Lung microvascular endothelial cell (primary cell): ENCODE measurements around the gene LMOD1. TPM values are rescaled to one million over a fixed set of nuclear protein-coding genes. Genes with fewer than 3 reads are reported as not detected.
"Not testable (repeated sequence)": the region's sequence is repeated elsewhere in the genome, so short reads cannot be mapped to it uniquely, and the experiment has no call there.

Source experiments
- DNase-seq, 2 donors: peaks; one replicate each; pipeline versions ENCODE4 v3.0.0 to v3.0.0-alpha.2; 2010; ENCODE audit warnings: low read depth in 2 of 2
- total RNA-seq: library from RNA; depleted of rRNA; stranded (reverse); fragments of >200 nt; gene quantifications from 2 replicates; pipeline ENCODE4 v1.2.1, GENCODE V29; 2014

LMOD1 gene
- total RNA-seq, 1 donor from 2014 or later, result not detected

DNA sequence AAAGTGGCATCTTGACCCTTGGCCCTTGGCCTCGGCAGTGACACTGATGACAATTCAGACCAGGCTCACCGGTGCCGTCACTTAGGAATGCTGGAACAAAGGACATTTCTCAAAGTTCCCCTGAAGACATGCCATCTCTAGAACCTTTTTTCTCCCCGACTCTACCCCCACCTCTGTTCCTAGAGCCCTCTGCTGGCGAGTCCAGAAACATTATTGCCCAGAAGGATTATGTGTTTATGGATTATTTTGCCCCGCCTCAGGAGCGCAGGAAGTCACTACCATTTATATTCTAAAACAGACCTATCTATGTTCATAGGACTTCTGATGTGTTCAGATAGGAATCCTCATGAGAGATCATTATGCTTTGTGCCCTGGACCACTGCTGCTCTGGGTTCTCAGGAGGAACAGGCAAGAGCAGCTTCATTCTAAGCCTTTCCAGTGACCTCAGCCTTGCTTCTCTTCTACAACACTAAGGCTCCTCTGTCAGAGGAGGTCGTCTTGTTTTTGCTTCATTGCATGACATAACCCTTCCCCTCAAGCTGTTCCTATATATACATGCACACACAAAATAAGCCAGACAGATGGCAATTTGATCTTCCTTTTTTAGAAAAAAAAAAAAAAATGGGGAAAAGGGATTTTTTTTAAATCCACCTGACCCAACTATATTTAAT lies 70.1 kb downstream of the LMOD1 start:
- DNase-seq, result peak; percentile 43 to 54

DNA sequence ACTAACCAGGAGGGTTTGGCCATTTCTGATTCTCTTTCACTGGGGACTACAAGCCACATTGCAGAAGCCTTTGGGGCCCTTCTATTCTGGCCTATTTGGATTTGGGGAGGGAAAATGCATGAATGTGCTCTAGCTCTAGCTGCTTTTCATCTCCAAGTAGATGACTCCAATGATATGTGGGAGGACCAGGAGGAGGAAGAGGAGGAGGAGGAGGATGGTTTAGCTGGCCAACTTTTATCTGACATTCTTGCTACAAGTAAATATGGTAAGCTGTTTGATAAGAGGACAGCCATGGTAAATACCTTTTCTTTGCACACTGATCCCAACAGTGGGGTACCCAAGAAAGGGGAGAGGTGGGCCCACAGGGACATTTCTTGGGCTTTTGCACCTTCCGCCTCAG lies 71.7 kb downstream of the LMOD1 start:
- DNase-seq, result no peak

GRCh38 chr1:201870397-201870796 lies 76.0 kb downstream of the LMOD1 start:
- DNase-seq, result no peak

DNA sequence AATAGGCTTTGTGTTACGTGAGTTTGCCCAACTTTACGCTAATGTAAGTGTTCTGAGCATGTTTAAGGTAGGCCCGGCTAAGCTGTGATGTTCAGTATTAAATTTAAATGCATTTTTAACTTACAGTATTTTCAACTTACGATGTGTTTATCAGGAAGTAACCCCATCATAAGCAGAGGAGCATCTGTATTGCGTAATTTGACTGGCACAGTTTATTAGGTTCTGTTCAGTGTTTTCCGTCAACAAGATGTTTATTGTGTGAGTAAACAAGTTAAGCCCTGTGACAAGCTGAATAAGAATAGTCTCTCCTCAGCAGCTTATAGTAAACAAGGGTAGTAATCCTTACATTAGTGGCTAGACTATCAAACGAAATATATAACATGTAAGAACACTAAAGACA lies 84.9 kb downstream of the LMOD1 start:
- no peak for DNase-seq

DNA sequence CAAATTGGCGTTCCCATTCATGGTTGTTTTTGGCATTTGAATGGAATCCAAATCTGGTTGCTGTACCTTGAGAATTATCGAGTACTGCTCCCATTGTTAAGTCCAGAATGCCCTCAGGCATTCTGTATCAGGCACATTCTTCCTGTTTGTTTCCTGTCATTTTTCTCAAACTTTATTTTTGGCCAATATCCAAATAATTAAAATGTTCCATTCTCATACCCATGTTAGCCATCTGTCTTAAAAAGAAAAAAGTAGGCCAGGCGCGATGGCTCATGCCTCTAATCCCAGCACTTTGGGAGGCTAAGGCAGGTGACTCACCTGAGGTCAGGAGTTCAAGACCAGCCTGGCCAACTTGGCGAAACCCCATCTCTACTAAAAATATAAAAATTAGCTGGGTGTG lies 86.9 kb downstream of the LMOD1 start:
- DNase-seq, result peak; percentile 58 to 78

GRCh38 chr1:201856722-201857121 lies 89.6 kb downstream of the LMOD1 start:
- not testable (repeated sequence) for DNase-seq

GRCh38 chr1:201851949-201852348 lies 94.4 kb downstream of the LMOD1 start:
- no peak for DNase-seq

- peak; percentile 41 to 87 for DNase-seq
Measured at GRCh38 chr1:201850053-201850397, 96.3 kb downstream of the LMOD1 start.

- peak in 1 of 2 donors; percentile 50 for DNase-seq
Measured at GRCh38 chr1:201849372-201850052, 96.8 kb downstream of the LMOD1 start.

GRCh38 chr1:201848230-201848629 lies 98.1 kb downstream of the LMOD1 start:
- no peak for DNase-seq

- DNase-seq, result no peak
Measured at GRCh38 chr1:201847150-201847549, 99.2 kb downstream of the LMOD1 start.

Other genes starting within 250 kb of the LMOD1 start
- gene IPO9, start 117.4 kb downstream of the LMOD1 start, total RNA-seq, result 15.7 and 17.0 TPM in 2 replicates
- gene SHISA4, start 57.6 kb downstream of the LMOD1 start, total RNA-seq, result 7.4 and 9.1 TPM in 2 replicates
- 47.5 and 49.2 TPM in 2 replicates for gene TIMM17A, start 9.0 kb upstream of the LMOD1 start, total RNA-seq
- gene RNPEP, start 36.1 kb upstream of the LMOD1 start, total RNA-seq, result 24.2 and 31.2 TPM in 2 replicates
- gene ELF3, start 64.0 kb upstream of the LMOD1 start, total RNA-seq, result under 0.01 TPM in 1 of 2 replicates, not detected in the other
- under 0.01 TPM in 1 of 2 replicates, not detected in the other for gene GPR37L1, start 176.4 kb upstream of the LMOD1 start, total RNA-seq
- gene ARL8A, start 198.2 kb upstream of the LMOD1 start, total RNA-seq, result 16.8 and 25.2 TPM in 2 replicates
- gene PTPN7, start 214.1 kb upstream of the LMOD1 start, total RNA-seq, result not detected in 2 replicates
- gene LGR6, start 247.3 kb upstream of the LMOD1 start, total RNA-seq, result not detected in 2 replicates